Naive thymus-derived CD4-positive, alpha-beta T cell (primary cell): Measurements from ENCODE around the gene CRYGN. TPM values are rescaled to one million over a fixed set of nuclear protein-coding genes. Genes with fewer than 3 reads are reported as not detected.

Experiments
- ATAC-seq: fragments of 150-1000 bp; cut with Tn5 transposase; 2 replicates; pipeline ENCODE4 v1.10.0; 2021; ENCODE audit warnings: mild to moderate bottlenecking, moderate library complexity
- CTCF ChIA-PET: fragments of 350-600 bp; sonication (Branson Sonifier 250); formaldehyde crosslinking; loops from one replicate; lab custom pipeline; 2021; ENCODE audit warnings: antibody characterized with exemption; lab: Charles Lee
- POLR2A ChIA-PET: fragments of 350-600 bp; sonication (Branson Sonifier 250); formaldehyde crosslinking; loops from one replicate; lab custom pipeline; 2021; ENCODE audit warnings: antibody characterized with exemption, inconsistent platforms; lab: Charles Lee
- DNase-seq, 9 donors: peaks; one replicate each; pipeline versions ENCODE4 v3.0.0 to v3.0.0-alpha.2; 2020 to 2022; ENCODE audit warnings: mixed read lengths in 1 of 9
- H3K27ac ChIP-seq: one replicate; pipeline ENCODE4 v1.7.0; 2013; ENCODE audit warnings: mild to moderate bottlenecking, low read depth, low read length, moderate library complexity
- H3K27me3 ChIP-seq, 2 donors: one replicate each; pipeline ENCODE4 v1.7.0; 2013; ENCODE audit warnings: low read length in 2 of 2, mild to moderate bottlenecking in 2 of 2, moderate library complexity in 2 of 2; ENCODE audit not compliant: control insufficient read depth in 2 of 2, insufficient read depth in 2 of 2
- H3K36me3 ChIP-seq, 3 experiments: 1 replicate in 2 of 3; 2 replicates in 1 of 3; pipeline ENCODE4 v1.7.0; 2013; ENCODE audit warnings: low read length in 3 of 3, mild to moderate bottlenecking in 3 of 3, moderate library complexity in 1 of 3; ENCODE audit not compliant: insufficient read depth in 3 of 3, control insufficient read depth in 2 of 3
- H3K4me1 ChIP-seq, 2 donors: one replicate each; pipeline ENCODE4 v1.7.0; 2013; ENCODE audit warnings: low read length in 2 of 2, mild to moderate bottlenecking in 2 of 2, moderate library complexity in 1 of 2; ENCODE audit not compliant: control insufficient read depth in 2 of 2, insufficient read depth in 2 of 2
- H3K4me3 ChIP-seq: 2 replicates; pipeline ENCODE4 v1.7.0; 2013; ENCODE audit warnings: mild to moderate bottlenecking, low read length
- H3K9me3 ChIP-seq, 3 experiments: 1 replicate in 2 of 3; 2 replicates in 1 of 3; pipeline ENCODE4 v1.7.0; 2013; ENCODE audit warnings: low read length in 3 of 3; ENCODE audit not compliant: control insufficient read depth in 2 of 3
- H3K27ac Mint-ChIP-seq, 9 donors: one replicate each; pipeline ENCODE4 v1.8.0; 2020 to 2022; ENCODE audit warnings: mixed read lengths in 9 of 9, mild to moderate bottlenecking in 8 of 9, moderate library complexity in 5 of 9, inconsistent platforms in 2 of 9
- H3K27me3 Mint-ChIP-seq, 5 donors: one replicate each; pipeline ENCODE4 v1.8.0; 2021 to 2022; ENCODE audit warnings: mixed read lengths in 5 of 5, mild to moderate bottlenecking in 1 of 5
- H3K36me3 Mint-ChIP-seq, 5 donors: one replicate each; pipeline ENCODE4 v1.8.0; 2020 to 2022; ENCODE audit warnings: mixed read lengths in 5 of 5, mild to moderate bottlenecking in 3 of 5, inconsistent platforms in 1 of 5
- H3K4me1 Mint-ChIP-seq, 7 donors: one replicate each; pipeline ENCODE4 v1.8.0; 2020 to 2022; ENCODE audit warnings: mixed read lengths in 7 of 7, mild to moderate bottlenecking in 3 of 7, inconsistent platforms in 1 of 7
- H3K4me3 Mint-ChIP-seq, 10 donors: one replicate each; pipeline ENCODE4 v1.8.0; 2020 to 2022; ENCODE audit warnings: mild to moderate bottlenecking in 10 of 10, mixed read lengths in 10 of 10, moderate library complexity in 6 of 10, inconsistent platforms in 2 of 10
- H3K9me3 Mint-ChIP-seq, 11 donors: one replicate each; pipeline ENCODE4 v1.8.0; 2020 to 2022; ENCODE audit warnings: mixed read lengths in 11 of 11, mild to moderate bottlenecking in 4 of 11, inconsistent platforms in 1 of 11, moderate library complexity in 1 of 11
- intact Hi-C, 2 donors: fragments of 100-400 bp; cut with micrococcal nuclease; formaldehyde crosslinking; loops; one replicate each; pipeline ENCODE4 v1.15.1; 2023
- polyA plus RNA-seq, 2 donors: library from polyadenylated mRNA; unstranded; fragments of 300-500 nt; fragmentation: Illumina TruSeq; gene quantifications; one replicate each; pipeline ENCODE4 v1.2.3, GENCODE V29; 2021
- total RNA-seq, 6 experiments: library from RNA in 5 of 6; stranded (reverse) in 5 of 6; gene quantifications; 1 replicate in 5 of 6; 2 replicates in 1 of 6; pipeline ENCODE4 v1.2.3 and lab custom pipeline; 2021 to 2026

The CRYGN gene
- total and polyA plus RNA-seq, 7 experiments from 2014 or later = 0.33 to 1.1 (median 0.48) TPM; not detected in 2

DNA sequence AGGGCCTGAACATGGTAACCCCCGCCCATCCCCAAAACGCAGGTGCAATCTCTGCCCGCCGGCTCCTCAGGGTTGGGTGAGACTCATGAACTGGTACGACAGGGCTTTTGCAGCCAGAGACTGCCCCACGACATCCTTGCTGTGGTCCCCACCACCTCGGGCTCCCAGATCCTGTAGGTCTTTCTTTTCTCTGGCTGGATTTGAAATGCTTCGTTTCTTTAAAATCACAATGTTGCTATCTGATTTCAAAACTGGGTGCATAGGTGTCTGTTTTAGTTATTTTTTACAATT lies 52.0 kb downstream of the CRYGN start:
- CTCF ChIA-PET = interaction anchor here (1.1 kb wide), 1 partner anchor 19 kb away, joined by 3 read pairs; no protein-coding TSS in a partner anchor
- intact Hi-C loops = no loop called here
- POLR2A ChIA-PET = no interaction called here
- DNase-seq (no peak), ATAC-seq (no peak)
- Mint-ChIP-seq H3K27ac (no peak overlapping the region), H3K27me3 (peaks cover 5 to 19% (median 11%) of the 10 kb centered on the region in 5 donors), H3K4me1 (peaks cover 0 to 10% (median 6%) of the 10 kb centered on the region in 7 donors), H3K36me3 (peaks cover 0 to 7% (median 0%) of the 10 kb centered on the region in 5 donors), H3K4me3 (no peak overlapping the region), H3K9me3 (peaks cover 0 to 2% (median 0%) of the 10 kb centered on the region in 11 donors)
- H3K27ac ChIP-seq = no peak overlapping the region
- H3K27me3 ChIP-seq = no peaks in the 10 kb centered on the region
- H3K4me1 ChIP-seq = no peaks in the 10 kb centered on the region
- no peaks in the 10 kb centered on the region for H3K36me3 ChIP-seq
- no peaks in the 10 kb centered on the region for H3K9me3 ChIP-seq
- no peak overlapping the region for H3K4me3 ChIP-seq

- H3K4me1 Mint-ChIP-seq = peaks cover 2 to 13% (median 7%) of the 10 kb centered on the region in 7 donors
- CTCF ChIA-PET = interaction anchor here (1.1 kb wide), 1 partner anchor 19 kb away, joined by 3 read pairs; no protein-coding TSS in a partner anchor
- Histone ChIP-seq H3K27ac (no peak overlapping the region), H3K36me3 (no peaks in the 10 kb centered on the region), H3K27me3 (peaks cover 0 to 1% of the 10 kb centered on the region in 2 donors), H3K4me3 (no peak overlapping the region), H3K9me3 (no peaks in the 10 kb centered on the region), H3K4me1 (peaks cover 3 to 4% of the 10 kb centered on the region in 2 donors)
- intact Hi-C loops = no loop called here
- H3K36me3 Mint-ChIP-seq = peaks cover 0 to 7% (median 0%) of the 10 kb centered on the region in 5 donors
- POLR2A ChIA-PET = no interaction called here
- peaks cover 5 to 24% (median 12%) of the 10 kb centered on the region in 5 donors for H3K27me3 Mint-ChIP-seq
- DNase-seq (no peak), ATAC-seq (no peak)
- H3K27ac Mint-ChIP-seq = no peak overlapping the region
- no peak overlapping the region for H3K4me3 Mint-ChIP-seq
- H3K9me3 Mint-ChIP-seq = peaks cover 0 to 2% (median 0%) of the 10 kb centered on the region in 11 donors
Observed at GRCh38 chr7:151387161-151388006, 52.6 kb downstream of the CRYGN start.

- Mint-ChIP-seq H3K4me1 (peaks cover 6 to 18% (median 12%) of the 10 kb centered on the region in 7 donors), H3K9me3 (peaks cover 0 to 2% (median 0%) of the 10 kb centered on the region in 11 donors), H3K27me3 (peaks cover 5 to 29% (median 12%) of the 10 kb centered on the region in 5 donors), H3K36me3 (peaks cover 0 to 7% (median 0%) of the 10 kb centered on the region in 5 donors), H3K27ac (no peak overlapping the region), H3K4me3 (no peak overlapping the region)
- no peak overlapping the region for H3K27ac ChIP-seq
- ChIA-PET POLR2A (no interaction called here), CTCF (interaction anchor here (1.1 kb wide), 1 partner anchor 18 kb away, joined by 3 read pairs; no protein-coding TSS in a partner anchor)
- H3K36me3 ChIP-seq = no peaks in the 10 kb centered on the region
- intact Hi-C loops = no loop called here
- peaks cover 0 to 6% of the 10 kb centered on the region in 2 donors for H3K27me3 ChIP-seq
- no peak overlapping the region for H3K4me3 ChIP-seq
- ATAC-seq (no peak), DNase-seq (no peak)
- H3K9me3 ChIP-seq = no peaks in the 10 kb centered on the region
- H3K4me1 ChIP-seq = peaks cover 8 to 11% of the 10 kb centered on the region in 2 donors
Observed at GRCh38 chr7:151386301-151387160, 53.4 kb downstream of the CRYGN start.

- peaks cover 0 to 7% (median 0%) of the 10 kb centered on the region in 5 donors for H3K36me3 Mint-ChIP-seq
- H3K27me3 Mint-ChIP-seq = peaks cover 5 to 33% (median 12%) of the 10 kb centered on the region in 5 donors
- H3K4me1 Mint-ChIP-seq = peaks cover 6 to 19% (median 14%) of the 10 kb centered on the region in 7 donors
- intact Hi-C loops = no loop called here
- Histone ChIP-seq H3K36me3 (no peaks in the 10 kb centered on the region), H3K27ac (no peak overlapping the region), H3K4me3 (no peak overlapping the region), H3K9me3 (no peaks in the 10 kb centered on the region), H3K27me3 (peaks cover 0 to 6% of the 10 kb centered on the region in 2 donors), H3K4me1 (peaks cover 12 to 18% of the 10 kb centered on the region in 2 donors)
- H3K27ac Mint-ChIP-seq = no peak overlapping the region
- DNase-seq (no peak), ATAC-seq (no peak)
- H3K9me3 Mint-ChIP-seq = peaks cover 0 to 2% (median 0%) of the 10 kb centered on the region in 11 donors
- POLR2A ChIA-PET = no interaction called here
- CTCF ChIA-PET = no interaction called here
- H3K4me3 Mint-ChIP-seq = no peak overlapping the region
Observed at GRCh38 chr7:151385626-151386300, 54.2 kb downstream of the CRYGN start.

DNA sequence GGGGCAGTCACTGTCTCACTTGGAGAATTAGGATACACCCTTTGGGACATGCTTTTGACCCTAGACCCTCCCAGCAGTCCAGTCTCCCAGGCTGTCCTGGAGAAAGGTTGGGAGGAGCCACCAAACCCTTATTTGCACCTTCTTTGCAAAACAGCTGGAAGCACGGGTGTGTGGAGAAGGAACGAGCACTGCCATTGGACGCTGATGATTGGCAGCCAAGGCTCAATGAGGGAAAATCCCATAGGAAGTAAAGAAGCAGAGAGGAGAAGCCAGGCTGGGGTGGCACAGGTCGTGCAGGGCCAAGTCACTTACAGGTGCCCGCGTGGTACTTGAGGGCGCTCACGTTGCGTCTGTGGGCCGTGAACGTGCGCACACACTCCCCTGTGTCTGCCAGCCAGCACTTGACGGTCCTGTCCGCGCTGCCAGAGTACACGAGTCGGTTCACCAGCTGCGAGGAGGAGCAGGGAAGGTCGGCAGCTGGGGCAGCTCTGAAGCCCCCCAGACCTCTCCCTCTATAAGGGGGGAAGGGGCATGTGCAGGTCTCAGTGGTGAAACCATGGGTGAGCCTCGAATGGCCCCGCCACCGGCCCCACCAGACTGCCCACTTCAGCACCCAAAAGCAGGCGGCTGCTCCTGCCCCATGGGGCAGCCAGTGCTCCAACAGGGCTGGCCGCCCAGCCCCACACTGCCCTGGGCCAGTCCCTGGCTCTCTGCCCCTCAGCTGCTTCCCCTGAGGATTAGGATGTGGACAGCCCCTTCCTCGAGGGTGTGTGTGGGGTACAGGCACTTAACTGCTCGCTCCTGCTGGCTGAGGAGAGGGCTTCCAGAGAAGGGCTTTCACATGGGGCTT lies 54.9 kb downstream of the CRYGN start:
- ChIA-PET POLR2A (no interaction called here), CTCF (no interaction called here)
- no peak overlapping the region for H3K27ac ChIP-seq
- peaks cover 5 to 32% (median 11%) of the 10 kb centered on the region in 5 donors for H3K27me3 Mint-ChIP-seq
- no peaks in the 10 kb centered on the region for H3K9me3 ChIP-seq
- no peak overlapping the region for H3K4me3 Mint-ChIP-seq
- H3K4me1 Mint-ChIP-seq = peaks cover 6 to 15% (median 9%) of the 10 kb centered on the region in 7 donors
- H3K27me3 ChIP-seq = peaks cover 0 to 6% of the 10 kb centered on the region in 2 donors
- no peaks in the 10 kb centered on the region for H3K36me3 ChIP-seq
- H3K36me3 Mint-ChIP-seq = peaks cover 0 to 7% (median 0%) of the 10 kb centered on the region in 5 donors
- DNase-seq = no peak
- ATAC-seq = no peak
- peaks cover 0 to 2% (median 0%) of the 10 kb centered on the region in 11 donors for H3K9me3 Mint-ChIP-seq
- intact Hi-C loops = loop anchor here (5.0 kb wide), 2 partner anchors 62 to 247 kb away; no protein-coding TSS in a partner anchor
- no peak overlapping the region for H3K4me3 ChIP-seq
- no peak overlapping the region for H3K27ac Mint-ChIP-seq
- H3K4me1 ChIP-seq = peaks cover 12 to 19% of the 10 kb centered on the region in 2 donors
